ENCODE results near the gene AGTPBP1. TPM values are rescaled to one million over a fixed set of nuclear protein-coding genes. Genes with fewer than 3 reads are reported as not detected.
"Not testable (repeated sequence)": the region's sequence is repeated elsewhere in the genome, so short reads cannot be mapped to it uniquely, and the experiment has no call there.

The AGTPBP1 gene
- total RNA-seq (2021; fragmentation: NEBNext Ultra II Directional; extraction: Animal tissue kit (Norgen Biotek cat#: 25700)) = 10 to 100 TPM in 2 of 6 experiments, 1 to 10 TPM in 4; 8.2 to 11.0 (median 9.5) TPM
- long read RNA-seq, full-length matches to known transcripts = 3 of 6 reads
- long read RNA-seq, partial matches to known transcripts = 0 of 6 reads
- long read RNA-seq, other reads (novel, unspliced or antisense) = 3 of 6 reads

- TF ChIP-seq CTCF (IDR thresholded peaks at IDR 0.05) = no peak
- peaks cover 24% of the 10 kb centered on the region for H3K4me1 Mint-ChIP-seq (ENCODE audit: low read depth)
- peak within 1 kb of the TSS; percentile 68 for H3K27ac Mint-ChIP-seq
These were observed at the start of gene AGTPBP1 for GRCh38 chr9:85741875-85742596. Gene AGTPBP1, minus strand, starts transcription at chr9:85741954. Its CDS starts 29,421 bp downstream, at chr9:85712533.

GRCh38 chr9:85786116-85786515 is 44.4 kb upstream of the AGTPBP1 start:
- not testable (repeated sequence) for DNase-seq; H3K4me1 Mint-ChIP-seq (ENCODE audit: low read depth); H3K4me3 Mint-ChIP-seq; H3K36me3 Mint-ChIP-seq (ENCODE audit: low read depth); H3K9me3 Mint-ChIP-seq; H3K27ac Mint-ChIP-seq; H3K27me3 Mint-ChIP-seq (ENCODE audit: insufficient read depth)
- peak; percentile 64 for TF ChIP-seq CTCF (IDR thresholded peaks at IDR 0.05)

More at GRCh38 chr9:85741875-85742596, at the start of gene AGTPBP1:
- Mint-ChIP-seq H3K4me3 (peak within 1 kb of the TSS; percentile 94), H3K27me3 (ENCODE audit: insufficient read depth) (peaks cover 9% of the 10 kb centered on the region; the same call in 1 of the 2 replicates), H3K36me3 (ENCODE audit: low read depth) (no peaks in the 10 kb centered on the region), H3K9me3 (no peaks in the 10 kb centered on the region)
- peak; percentile 83 for DNase-seq

GRCh38 chr9:85773844-85774243 is 32.1 kb upstream of the AGTPBP1 start:
- not testable (repeated sequence) for H3K4me1 Mint-ChIP-seq (ENCODE audit: low read depth); DNase-seq; H3K4me3 Mint-ChIP-seq; H3K9me3 Mint-ChIP-seq; H3K27me3 Mint-ChIP-seq (ENCODE audit: insufficient read depth); H3K36me3 Mint-ChIP-seq (ENCODE audit: low read depth); H3K27ac Mint-ChIP-seq

- H3K27me3 Mint-ChIP-seq (ENCODE audit: insufficient read depth); H3K9me3 Mint-ChIP-seq; H3K36me3 Mint-ChIP-seq (ENCODE audit: low read depth); DNase-seq; H3K4me1 Mint-ChIP-seq (ENCODE audit: low read depth); H3K27ac Mint-ChIP-seq; H3K4me3 Mint-ChIP-seq: not testable (repeated sequence)
These were observed 20.0 kb upstream of the AGTPBP1 start for GRCh38 chr9:85761802-85762201.

GRCh38 chr9:85757716-85758115 is 16.0 kb upstream of the AGTPBP1 start:
- not testable (repeated sequence) for H3K9me3 Mint-ChIP-seq

GRCh38 chr9:85756216-85756615 is 14.5 kb upstream of the AGTPBP1 start:
- H3K4me3 Mint-ChIP-seq; H3K4me1 Mint-ChIP-seq (ENCODE audit: low read depth); H3K27ac Mint-ChIP-seq; H3K9me3 Mint-ChIP-seq; DNase-seq; H3K27me3 Mint-ChIP-seq (ENCODE audit: insufficient read depth); H3K36me3 Mint-ChIP-seq (ENCODE audit: low read depth): not testable (repeated sequence)

More at GRCh38 chr9:85757716-85758115, 16.0 kb upstream of the AGTPBP1 start:
- H3K4me3 Mint-ChIP-seq; H3K27me3 Mint-ChIP-seq (ENCODE audit: insufficient read depth); H3K36me3 Mint-ChIP-seq (ENCODE audit: low read depth); H3K4me1 Mint-ChIP-seq (ENCODE audit: low read depth); DNase-seq; H3K27ac Mint-ChIP-seq: not testable (repeated sequence)

- Mint-ChIP-seq H3K27ac (no peak overlapping the region), H3K27me3 (ENCODE audit: insufficient read depth) (peaks cover 14% of the 10 kb centered on the region), H3K36me3 (ENCODE audit: low read depth) (no peaks in the 10 kb centered on the region), H3K4me3 (no peak overlapping the region), H3K4me1 (ENCODE audit: low read depth) (peaks cover 15% of the 10 kb centered on the region), H3K9me3 (no peaks in the 10 kb centered on the region)
- DNase-seq = no peak
- TF ChIP-seq CTCF (IDR thresholded peaks at IDR 0.05) = no peak
These were observed 4.6 kb upstream of the AGTPBP1 start for GRCh38 chr9:85746309-85746708.

Data from HFFc6 (cell line).